ENCODE results near the gene RFT1.

GRCh38 chr3:53164911-53165310 lies 34.7 kb upstream of the RFT1 start:
- TF ChIP-seq CTCF (IDR thresholded peaks at IDR 0.05) (no peak), POLR2A (IDR thresholded peaks at IDR 0.05) (no peak), POLR2AphosphoS5 (IDR thresholded peaks at IDR 0.05) (no peak), EP300 (IDR thresholded peaks at IDR 0.05; ENCODE audit: low read depth) (no peak)

Data from transverse colon (tissue), 4 donors.